OCI-M2 (cell line): ENCODE measurements around the gene ROBO2.

Source experiments
- DNase-seq: peaks from one replicate; lab custom pipeline; 2025; ENCODE audit not compliant: unreplicated experiment; lab: John Stamatoyannopoulos, UW

The ROBO2 gene

GRCh38 chr3:77549034-77549433 is 509.1 kb downstream of the ROBO2 start:
- no peak for DNase-seq

- DNase-seq = no peak
Measured at GRCh38 chr3:77553240-77553639, 513.3 kb downstream of the ROBO2 start.

DNA sequence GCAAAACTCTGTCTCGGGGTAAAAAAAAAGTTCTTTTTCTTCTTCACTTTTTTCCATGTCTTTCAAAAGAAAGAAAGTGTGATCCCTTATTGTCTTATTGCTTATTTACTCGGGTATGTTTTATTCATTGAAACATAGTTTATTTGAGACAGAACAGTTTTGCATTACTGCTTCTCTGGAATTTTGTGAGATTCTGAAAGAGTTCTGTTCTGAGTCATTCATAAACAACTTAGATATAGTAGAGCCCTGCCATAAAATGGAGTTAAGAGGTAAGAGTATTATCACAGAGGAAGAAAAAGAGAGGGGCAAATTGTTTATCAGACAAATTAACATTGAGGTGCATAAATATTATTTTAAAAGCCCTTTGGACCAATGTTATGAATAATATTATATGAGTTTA is 522.2 kb downstream of the ROBO2 start:
- no peak for DNase-seq

DNA sequence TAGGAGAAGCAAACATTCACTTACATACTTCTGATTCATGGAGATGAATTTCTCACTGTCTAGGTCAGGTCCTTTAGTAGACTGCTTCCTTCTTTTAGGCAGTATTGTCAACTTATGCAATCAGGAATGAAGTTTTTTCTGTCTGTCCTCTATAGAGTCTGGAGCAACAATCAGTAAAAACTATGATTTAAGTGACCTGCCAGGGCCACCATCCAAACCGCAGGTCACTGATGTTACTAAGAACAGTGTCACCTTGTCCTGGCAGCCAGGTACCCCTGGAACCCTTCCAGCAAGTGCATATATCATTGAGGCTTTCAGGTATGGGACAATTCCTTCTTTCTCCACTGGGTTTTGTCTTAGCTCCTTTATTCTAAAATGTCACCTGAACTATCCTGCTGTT is 523.1 kb downstream of the ROBO2 start:
- DNase-seq = no peak

DNA sequence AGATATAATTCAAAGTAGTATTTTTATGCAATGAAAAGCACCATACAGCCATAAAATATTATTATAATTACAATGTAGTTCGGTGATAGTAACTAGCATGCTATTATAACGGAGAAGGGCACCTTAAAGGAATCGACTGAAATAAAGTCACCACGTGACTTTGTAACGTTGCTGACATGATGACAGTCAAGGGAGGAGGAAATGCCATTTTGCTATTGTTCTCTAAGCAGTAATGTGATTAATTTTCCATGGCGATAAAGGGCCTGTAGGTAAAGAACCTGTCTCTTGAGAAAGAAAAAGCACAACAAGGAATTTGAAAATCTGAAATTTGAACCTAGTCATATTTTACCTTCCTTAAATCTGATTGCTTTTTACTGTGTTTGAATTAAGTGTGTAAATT is 526.2 kb downstream of the ROBO2 start:
- DNase-seq = no peak

DNA sequence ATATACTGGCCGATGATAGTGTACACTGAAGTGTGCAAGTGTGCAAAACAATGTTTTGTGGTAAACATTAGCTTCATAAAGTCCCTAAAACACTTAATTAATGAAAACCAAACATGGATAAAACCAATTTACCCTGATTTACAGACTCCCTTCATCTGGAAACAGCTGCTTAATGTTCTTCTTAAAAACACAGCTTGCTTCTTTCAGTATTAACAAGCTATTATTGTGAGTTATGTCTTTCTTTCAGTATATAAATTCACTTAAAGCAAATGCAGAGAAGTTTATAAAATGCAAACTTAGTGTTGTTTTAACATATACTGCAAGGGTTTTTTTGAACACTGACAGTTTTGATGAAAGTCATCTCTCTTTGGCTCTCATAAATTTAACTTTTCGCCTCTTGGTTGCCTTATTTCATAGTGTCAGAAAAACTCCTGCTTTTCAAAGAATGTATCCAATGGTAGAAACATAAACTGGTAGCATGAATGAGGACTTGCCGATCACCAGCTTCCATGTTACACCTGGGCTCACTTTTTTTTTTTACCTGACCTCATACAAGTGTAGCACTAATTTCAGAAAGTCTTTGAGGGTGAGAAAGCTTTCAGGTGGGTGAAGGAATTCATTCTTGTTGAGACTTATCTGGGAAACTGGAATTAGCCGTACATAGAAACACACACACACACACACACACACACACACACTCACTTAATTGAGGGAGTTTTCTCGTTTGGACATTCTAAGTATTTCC is 532.2 kb downstream of the ROBO2 start:
- no peak for DNase-seq

- DNase-seq = no peak
Measured at GRCh38 chr3:77577264-77577663, 537.4 kb downstream of the ROBO2 start.

DNA sequence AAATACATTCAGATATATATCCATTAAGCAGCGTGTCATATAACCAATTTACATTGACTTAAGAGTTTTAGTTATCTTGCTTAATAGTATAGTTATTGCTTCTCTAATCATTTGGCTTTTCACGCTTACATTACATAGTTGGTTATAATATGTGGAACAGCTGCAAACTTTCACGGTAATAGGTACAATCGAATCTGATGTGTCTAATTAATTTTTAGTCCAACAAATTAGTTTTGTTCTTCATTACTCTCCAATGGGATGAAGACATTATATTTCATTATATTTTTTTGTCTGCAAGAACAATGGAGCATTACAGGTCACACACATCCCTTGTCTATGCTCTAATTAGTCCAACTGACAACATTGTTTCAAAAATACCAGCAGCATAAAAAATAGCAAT is 546.3 kb downstream of the ROBO2 start:
- no peak for DNase-seq

DNA sequence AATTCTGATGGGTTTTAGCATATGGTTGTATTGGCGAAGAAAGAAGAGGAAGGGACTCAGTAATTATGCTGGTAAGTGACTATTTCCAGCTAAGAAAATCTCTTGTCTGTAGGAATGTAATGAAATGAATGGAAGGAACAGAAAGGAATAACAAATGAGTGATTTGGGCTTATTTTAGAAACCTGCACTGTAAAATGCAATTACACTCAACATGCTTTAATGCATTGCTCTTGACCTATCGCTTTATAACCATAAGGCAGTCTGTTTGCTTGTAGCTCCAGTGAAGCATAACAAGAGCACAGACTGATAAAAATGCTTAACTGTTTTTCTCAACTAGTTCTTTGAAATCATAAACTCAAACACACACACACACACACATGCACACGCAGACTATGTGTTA is 549.0 kb downstream of the ROBO2 start:
- no peak for DNase-seq

GRCh38 chr3:77590191-77590590 is 550.3 kb downstream of the ROBO2 start:
- DNase-seq = no peak

GRCh38 chr3:77595371-77595870 is 555.5 kb downstream of the ROBO2 start:
- no peak for DNase-seq

GRCh38 chr3:77599948-77600347 is 560.0 kb downstream of the ROBO2 start:
- no peak for DNase-seq

DNA sequence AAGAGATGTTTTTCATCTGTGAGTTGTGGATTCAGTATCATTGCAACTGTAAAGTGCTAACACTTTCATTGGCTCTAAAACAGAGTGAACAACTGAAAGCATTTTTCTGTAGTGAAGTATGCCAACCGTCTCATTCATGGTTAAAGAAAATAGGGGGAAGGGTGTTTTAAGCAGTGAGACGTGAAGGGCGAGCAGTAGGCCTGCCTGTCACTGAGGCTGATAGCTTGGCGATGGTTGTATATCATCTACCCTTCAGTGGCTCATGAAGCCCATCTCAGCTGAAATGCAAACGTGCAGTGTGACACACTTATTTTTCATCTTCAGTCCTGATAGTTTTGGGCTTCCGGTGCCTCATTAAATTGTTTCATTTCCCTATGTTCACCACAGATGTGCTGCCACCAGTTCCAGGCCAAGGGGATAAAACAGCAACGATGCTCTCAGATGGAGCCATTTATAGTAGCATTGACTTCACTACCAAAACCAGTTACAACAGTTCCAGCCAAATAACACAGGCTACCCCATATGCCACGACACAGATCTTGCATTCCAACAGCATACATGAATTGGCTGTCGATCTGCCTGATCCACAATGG is 562.0 kb downstream of the ROBO2 start:
- DNase-seq = no peak

GRCh38 chr3:77602722-77603121 is 562.8 kb downstream of the ROBO2 start:
- no peak for DNase-seq

GRCh38 chr3:77605308-77605707 is 565.4 kb downstream of the ROBO2 start:
- DNase-seq = no peak

DNA sequence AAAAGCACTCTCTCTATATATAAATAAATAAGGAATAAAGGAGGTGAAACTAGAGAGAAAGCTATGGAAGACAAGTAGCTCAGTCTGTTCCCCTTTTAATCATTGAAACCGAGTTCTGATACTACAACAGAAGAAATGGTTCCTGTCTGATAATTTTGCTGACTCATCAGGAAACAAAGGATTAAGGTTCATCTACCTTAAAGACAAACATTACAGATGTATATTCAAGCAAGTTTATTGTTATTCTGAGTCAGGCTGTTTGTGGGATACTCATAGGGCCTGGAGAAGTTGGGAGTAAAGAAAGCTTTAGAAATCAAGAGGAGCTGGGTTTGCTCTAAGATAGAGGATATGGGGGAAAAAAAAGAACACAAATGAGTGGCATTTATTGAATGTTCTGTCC is 566.0 kb downstream of the ROBO2 start:
- no peak for DNase-seq

DNA sequence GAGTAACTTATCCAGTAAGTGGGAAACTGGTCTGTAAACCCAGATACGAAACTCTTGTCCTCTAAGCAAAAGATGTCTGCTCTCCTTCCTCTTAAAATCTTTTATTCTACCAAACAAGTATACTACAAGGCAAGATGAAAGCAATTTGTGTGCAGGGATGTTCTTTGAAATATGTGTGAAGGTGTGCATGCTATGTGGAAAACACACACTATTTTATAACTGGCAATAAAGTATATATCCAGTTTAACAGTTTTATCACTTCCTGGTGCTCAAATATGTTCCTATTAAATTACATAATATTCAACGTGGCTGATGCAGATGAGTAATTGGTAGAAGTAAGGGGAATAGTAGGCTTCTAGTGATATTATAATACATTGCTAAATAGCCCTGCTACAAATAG is 566.5 kb downstream of the ROBO2 start:
- no peak for DNase-seq

DNA sequence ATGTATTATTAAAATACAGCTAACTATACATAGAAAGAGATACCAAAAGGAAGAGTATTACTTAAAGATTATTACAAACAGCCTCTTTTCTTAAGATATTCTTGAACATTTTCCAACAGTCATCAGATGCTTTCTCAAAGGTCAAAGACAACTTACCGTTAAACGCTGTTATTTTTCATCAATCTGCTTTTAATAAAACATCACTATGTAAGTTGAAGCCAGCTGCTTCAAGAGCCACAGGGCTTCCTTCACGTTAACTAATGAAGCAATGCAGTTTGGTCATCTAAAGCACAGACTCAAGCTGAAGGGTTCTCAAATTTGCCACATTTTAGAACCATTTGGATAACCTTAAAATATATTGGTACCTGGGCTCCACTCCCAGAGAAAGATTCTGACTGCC is 578.8 kb downstream of the ROBO2 start:
- DNase-seq = no peak

GRCh38 chr3:77620009-77620408 is 580.1 kb downstream of the ROBO2 start:
- DNase-seq = no peak

DNA sequence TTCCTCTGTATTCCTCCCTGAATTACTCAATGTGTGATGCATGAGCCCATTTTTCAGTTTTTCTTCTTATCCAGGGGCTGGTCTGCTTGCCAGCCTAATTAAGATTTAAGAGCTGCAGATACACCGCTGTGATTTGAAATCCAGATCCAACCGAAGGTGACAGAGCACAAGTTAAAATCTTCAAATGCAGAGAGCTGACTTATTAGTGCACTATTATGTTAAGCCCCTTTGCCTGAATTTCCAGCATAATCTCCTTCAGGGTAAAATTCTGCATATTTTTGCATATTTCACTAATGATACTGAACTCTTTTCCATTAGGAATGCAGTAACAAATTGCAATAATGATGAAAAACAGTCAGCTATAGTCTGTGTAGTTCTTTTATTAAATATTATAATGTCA is 583.6 kb downstream of the ROBO2 start:
- DNase-seq = no peak

DNA sequence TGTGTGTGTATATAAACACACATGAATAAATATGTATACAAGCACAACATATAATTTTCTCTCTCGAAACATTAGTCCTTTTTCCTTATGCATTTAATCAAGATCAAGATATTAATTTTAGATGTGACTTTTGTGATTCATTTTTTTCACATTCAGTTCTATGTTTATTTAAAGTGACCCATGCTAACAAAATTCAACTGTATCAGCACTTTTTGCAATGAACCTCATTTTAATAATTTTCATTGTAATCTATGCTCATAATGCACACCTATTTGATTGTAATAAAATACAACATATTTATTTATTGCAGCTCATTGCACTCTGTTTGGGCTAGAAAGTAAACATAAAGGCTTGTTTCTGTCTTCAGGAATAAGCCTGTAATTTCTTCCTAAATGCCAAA is 586.3 kb downstream of the ROBO2 start:
- no peak for DNase-seq

- no peak for DNase-seq
Measured at GRCh38 chr3:77648214-77648613, 608.3 kb downstream of the ROBO2 start.

GRCh38 chr3:77648664-77649063 is 608.8 kb downstream of the ROBO2 start:
- no peak for DNase-seq
